Measurements from ENCODE around the gene AAR2. TPM values are rescaled to one million over a fixed set of nuclear protein-coding genes. Genes with fewer than 3 reads are reported as not detected.

AAR2 gene
- total RNA-seq, 2 experiments from 2014 or later, result 30.0 to 30.5 TPM

GRCh38 chr20:36210436-36211021 is 25.7 kb upstream of the AAR2 start:
- H3K4me1 Mint-ChIP-seq, result no peaks in the 10 kb centered on the region
- H3K4me3 Mint-ChIP-seq, result no peak overlapping the region
- no peaks in the 10 kb centered on the region for H3K36me3 Mint-ChIP-seq
- DNase-seq, result no peak
- no peaks in the 10 kb centered on the region for H3K27me3 Mint-ChIP-seq
- no peak overlapping the region for H3K27ac Mint-ChIP-seq
- H3K9me3 Mint-ChIP-seq, result no peaks in the 10 kb centered on the region

- H3K4me1 Mint-ChIP-seq, result no peaks in the 10 kb centered on the region
- H3K36me3 Mint-ChIP-seq, result no peaks in the 10 kb centered on the region
- no peak overlapping the region for H3K4me3 Mint-ChIP-seq
- no peaks in the 10 kb centered on the region for H3K27me3 Mint-ChIP-seq
- no peaks in the 10 kb centered on the region for H3K9me3 Mint-ChIP-seq
- no peak overlapping the region for H3K27ac Mint-ChIP-seq
- DNase-seq, result no peak
Measured at GRCh38 chr20:36213362-36213761, 22.9 kb upstream of the AAR2 start.

GRCh38 chr20:36214684-36215256 is 21.5 kb upstream of the AAR2 start:
- Mint-ChIP-seq H3K27me3 (no peaks in the 10 kb centered on the region), H3K9me3 (no peaks in the 10 kb centered on the region), H3K4me1 (no peaks in the 10 kb centered on the region), H3K27ac (no peak overlapping the region), H3K4me3 (no peak overlapping the region), H3K36me3 (no peaks in the 10 kb centered on the region)
- no peak for DNase-seq

- no peaks in the 10 kb centered on the region for H3K27me3 Mint-ChIP-seq
- no peaks in the 10 kb centered on the region for H3K4me1 Mint-ChIP-seq
- no peak overlapping the region for H3K27ac Mint-ChIP-seq
Measured at GRCh38 chr20:36215778-36216177, 20.5 kb upstream of the AAR2 start.

GRCh38 chr20:36216314-36217025 is 19.8 kb upstream of the AAR2 start:
- H3K9me3 Mint-ChIP-seq, result no peaks in the 10 kb centered on the region
- no peaks in the 10 kb centered on the region for H3K36me3 Mint-ChIP-seq
- H3K27ac Mint-ChIP-seq, result no peak overlapping the region
- H3K27me3 Mint-ChIP-seq, result no peaks in the 10 kb centered on the region
- DNase-seq, result no peak
- H3K4me3 Mint-ChIP-seq, result no peak overlapping the region
- no peaks in the 10 kb centered on the region for H3K4me1 Mint-ChIP-seq

More at GRCh38 chr20:36215778-36216177, 20.5 kb upstream of the AAR2 start:
- Mint-ChIP-seq H3K36me3 (no peaks in the 10 kb centered on the region), H3K4me3 (no peak overlapping the region), H3K9me3 (no peaks in the 10 kb centered on the region)
- no peak for DNase-seq

GRCh38 chr20:36217226-36217625 is 19.1 kb upstream of the AAR2 start:
- no peak for DNase-seq
- Mint-ChIP-seq H3K36me3 (no peaks in the 10 kb centered on the region), H3K27me3 (no peaks in the 10 kb centered on the region), H3K4me3 (no peak overlapping the region), H3K27ac (no peak overlapping the region), H3K4me1 (no peaks in the 10 kb centered on the region), H3K9me3 (no peaks in the 10 kb centered on the region)

GRCh38 chr20:36218380-36219064 is 17.8 kb upstream of the AAR2 start:
- no peaks in the 10 kb centered on the region for H3K4me1 Mint-ChIP-seq

GRCh38 chr20:36219671-36220220 is 16.5 kb upstream of the AAR2 start:
- no peaks in the 10 kb centered on the region for H3K4me1 Mint-ChIP-seq
- DNase-seq, result no peak
- no peak overlapping the region for H3K4me3 Mint-ChIP-seq
- no peaks in the 10 kb centered on the region for H3K36me3 Mint-ChIP-seq
- H3K27ac Mint-ChIP-seq, result no peak overlapping the region
- H3K9me3 Mint-ChIP-seq, result no peaks in the 10 kb centered on the region
- H3K27me3 Mint-ChIP-seq, result no peaks in the 10 kb centered on the region

More at GRCh38 chr20:36218380-36219064, 17.8 kb upstream of the AAR2 start:
- Mint-ChIP-seq H3K27ac (no peak overlapping the region), H3K36me3 (no peaks in the 10 kb centered on the region), H3K4me3 (no peak overlapping the region), H3K9me3 (no peaks in the 10 kb centered on the region), H3K27me3 (no peaks in the 10 kb centered on the region)
- no peak for DNase-seq

- Mint-ChIP-seq H3K4me1 (no peaks in the 10 kb centered on the region), H3K27ac (no peak overlapping the region), H3K9me3 (no peaks in the 10 kb centered on the region), H3K27me3 (no peaks in the 10 kb centered on the region), H3K4me3 (no peak overlapping the region), H3K36me3 (no peaks in the 10 kb centered on the region)
- DNase-seq, result no peak
Measured at GRCh38 chr20:36225666-36226065, 10.6 kb upstream of the AAR2 start.

GRCh38 chr20:36228770-36229169 is 7.5 kb upstream of the AAR2 start:
- H3K27me3 Mint-ChIP-seq, result no peaks in the 10 kb centered on the region
- no peaks in the 10 kb centered on the region for H3K36me3 Mint-ChIP-seq
- H3K27ac Mint-ChIP-seq, result no peak overlapping the region
- no peaks in the 10 kb centered on the region for H3K4me1 Mint-ChIP-seq
- no peak overlapping the region for H3K4me3 Mint-ChIP-seq
- no peaks in the 10 kb centered on the region for H3K9me3 Mint-ChIP-seq
- no peak for DNase-seq

- H3K36me3 Mint-ChIP-seq, result no peaks in the 10 kb centered on the region
- no peak overlapping the region for H3K27ac Mint-ChIP-seq
- H3K4me3 Mint-ChIP-seq, result no peak overlapping the region
Measured at GRCh38 chr20:36230019-36230418, 6.3 kb upstream of the AAR2 start.

GRCh38 chr20:36231331-36231730 is 4.9 kb upstream of the AAR2 start:
- Mint-ChIP-seq H3K27ac (no peak overlapping the region), H3K9me3 (no peaks in the 10 kb centered on the region), H3K27me3 (no peaks in the 10 kb centered on the region), H3K4me1 (peaks cover 2% of the 10 kb centered on the region), H3K36me3 (no peaks in the 10 kb centered on the region), H3K4me3 (no peak overlapping the region)
- DNase-seq, result no peak

More at GRCh38 chr20:36230019-36230418, 6.3 kb upstream of the AAR2 start:
- no peaks in the 10 kb centered on the region for H3K4me1 Mint-ChIP-seq
- no peaks in the 10 kb centered on the region for H3K9me3 Mint-ChIP-seq
- H3K27me3 Mint-ChIP-seq, result no peaks in the 10 kb centered on the region
- DNase-seq, result no peak

- no peak overlapping the region for H3K4me3 Mint-ChIP-seq
- H3K36me3 Mint-ChIP-seq, result peaks cover 13% of the 10 kb centered on the region
- H3K4me1 Mint-ChIP-seq, result peaks cover 27% of the 10 kb centered on the region
- DNase-seq, result no peak
- H3K27me3 Mint-ChIP-seq, result no peaks in the 10 kb centered on the region
- no peak overlapping the region for H3K27ac Mint-ChIP-seq
- no peaks in the 10 kb centered on the region for H3K9me3 Mint-ChIP-seq
Measured at GRCh38 chr20:36234771-36235320, 1.4 kb upstream of the AAR2 start.

GRCh38 chr20:36236786-36237121 is 476 bp downstream of the AAR2 start:
- Mint-ChIP-seq H3K36me3 (peaks cover 13% of the 10 kb centered on the region), H3K27ac (peak overlapping the region; percentile 91), H3K4me3 (peak overlapping the region; percentile 90), H3K9me3 (no peaks in the 10 kb centered on the region), H3K4me1 (peaks cover 33% of the 10 kb centered on the region), H3K27me3 (no peaks in the 10 kb centered on the region)
- no peak for DNase-seq

GRCh38 chr20:36237477-36237876 is 1.2 kb downstream of the AAR2 start:
- peaks cover 33% of the 10 kb centered on the region for H3K4me1 Mint-ChIP-seq
- H3K27ac Mint-ChIP-seq, result peak overlapping the region; percentile 91
- DNase-seq, result no peak

More at GRCh38 chr20:36237477-36237876, 1.2 kb downstream of the AAR2 start:
- Mint-ChIP-seq H3K36me3 (peaks cover 13% of the 10 kb centered on the region), H3K27me3 (no peaks in the 10 kb centered on the region), H3K9me3 (no peaks in the 10 kb centered on the region), H3K4me3 (peak overlapping the region; percentile 90)

Data from activated naive CD8-positive, alpha-beta T cell treated with anti-CD3 and anti-CD28 coated beads for 36 hours (primary cell).